Hepatocyte (in vitro differentiated cells): Measurements from ENCODE around the gene SAMD13.

ENCODE experiments used
- EZH2 ChIP-seq: fragments of 200-600 bp; sonication (generic); IDR thresholded peaks from 2 replicates; pipeline ENCODE4 v1.6.1; 2016; ENCODE audit warnings: antibody characterized with exemption, mild to moderate bottlenecking, borderline replicate concordance
- EZH2phosphoT487 ChIP-seq: fragments of 200-600 bp; sonication (generic); IDR thresholded peaks from one replicate; pipeline ENCODE4 v1.6.1; 2018; ENCODE audit warnings: antibody characterized with exemption, mild to moderate bottlenecking, low read depth, moderate library complexity; ENCODE audit not compliant: unreplicated experiment, severe bottlenecking
- TF ChIP-seq, protein P1 (sequence below): fragments of 200-600 bp; sonication (generic); IDR thresholded peaks from 2 replicates; pipeline ENCODE4 v1.5.1; 2016; ENCODE audit warnings: antibody characterized with exemption, mild to moderate bottlenecking; ENCODE audit not compliant: poor library complexity

DNA sequence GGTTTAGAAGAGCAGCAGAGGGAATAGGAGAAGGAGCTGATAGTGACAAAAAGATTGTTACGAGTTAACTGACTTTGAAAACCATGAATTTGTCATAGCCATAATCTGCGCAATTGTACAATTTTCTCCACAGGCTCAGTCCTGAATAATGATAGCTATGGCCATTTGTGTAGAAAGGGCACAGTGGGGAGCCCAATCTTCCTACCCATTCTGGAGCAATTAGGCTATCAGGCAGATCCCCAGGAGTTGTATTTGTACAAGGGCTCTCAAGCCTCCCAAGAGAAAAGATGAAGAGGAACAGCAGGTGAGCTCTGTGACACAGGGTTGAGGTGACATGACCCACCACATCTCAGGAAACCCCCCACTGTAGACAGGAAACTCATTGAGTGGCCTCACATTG is 42.1 kb upstream of the SAMD13 start:
- TF ChIP-seq, protein P1, sequence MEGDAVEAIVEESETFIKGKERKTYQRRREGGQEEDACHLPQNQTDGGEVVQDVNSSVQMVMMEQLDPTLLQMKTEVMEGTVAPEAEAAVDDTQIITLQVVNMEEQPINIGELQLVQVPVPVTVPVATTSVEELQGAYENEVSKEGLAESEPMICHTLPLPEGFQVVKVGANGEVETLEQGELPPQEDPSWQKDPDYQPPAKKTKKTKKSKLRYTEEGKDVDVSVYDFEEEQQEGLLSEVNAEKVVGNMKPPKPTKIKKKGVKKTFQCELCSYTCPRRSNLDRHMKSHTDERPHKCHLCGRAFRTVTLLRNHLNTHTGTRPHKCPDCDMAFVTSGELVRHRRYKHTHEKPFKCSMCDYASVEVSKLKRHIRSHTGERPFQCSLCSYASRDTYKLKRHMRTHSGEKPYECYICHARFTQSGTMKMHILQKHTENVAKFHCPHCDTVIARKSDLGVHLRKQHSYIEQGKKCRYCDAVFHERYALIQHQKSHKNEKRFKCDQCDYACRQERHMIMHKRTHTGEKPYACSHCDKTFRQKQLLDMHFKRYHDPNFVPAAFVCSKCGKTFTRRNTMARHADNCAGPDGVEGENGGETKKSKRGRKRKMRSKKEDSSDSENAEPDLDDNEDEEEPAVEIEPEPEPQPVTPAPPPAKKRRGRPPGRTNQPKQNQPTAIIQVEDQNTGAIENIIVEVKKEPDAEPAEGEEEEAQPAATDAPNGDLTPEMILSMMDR = no peak
- TF ChIP-seq EZH2 (no peak), EZH2phosphoT487 (no peak)
